GM18870 (cell line): ENCODE measurements around the gene LRPAP1.
"Not testable (repeated sequence)": the region's sequence is repeated elsewhere in the genome, so short reads cannot be mapped to it uniquely, and the experiment has no call there.

Experiments used
- ATAC-seq: cut with Tn5 transposase; IDR thresholded peaks from one replicate; pipeline ENCODE4 v1.9.1; 2021; ENCODE audit warnings: moderate library complexity; ENCODE audit not compliant: unreplicated experiment

Gene LRPAP1

DNA sequence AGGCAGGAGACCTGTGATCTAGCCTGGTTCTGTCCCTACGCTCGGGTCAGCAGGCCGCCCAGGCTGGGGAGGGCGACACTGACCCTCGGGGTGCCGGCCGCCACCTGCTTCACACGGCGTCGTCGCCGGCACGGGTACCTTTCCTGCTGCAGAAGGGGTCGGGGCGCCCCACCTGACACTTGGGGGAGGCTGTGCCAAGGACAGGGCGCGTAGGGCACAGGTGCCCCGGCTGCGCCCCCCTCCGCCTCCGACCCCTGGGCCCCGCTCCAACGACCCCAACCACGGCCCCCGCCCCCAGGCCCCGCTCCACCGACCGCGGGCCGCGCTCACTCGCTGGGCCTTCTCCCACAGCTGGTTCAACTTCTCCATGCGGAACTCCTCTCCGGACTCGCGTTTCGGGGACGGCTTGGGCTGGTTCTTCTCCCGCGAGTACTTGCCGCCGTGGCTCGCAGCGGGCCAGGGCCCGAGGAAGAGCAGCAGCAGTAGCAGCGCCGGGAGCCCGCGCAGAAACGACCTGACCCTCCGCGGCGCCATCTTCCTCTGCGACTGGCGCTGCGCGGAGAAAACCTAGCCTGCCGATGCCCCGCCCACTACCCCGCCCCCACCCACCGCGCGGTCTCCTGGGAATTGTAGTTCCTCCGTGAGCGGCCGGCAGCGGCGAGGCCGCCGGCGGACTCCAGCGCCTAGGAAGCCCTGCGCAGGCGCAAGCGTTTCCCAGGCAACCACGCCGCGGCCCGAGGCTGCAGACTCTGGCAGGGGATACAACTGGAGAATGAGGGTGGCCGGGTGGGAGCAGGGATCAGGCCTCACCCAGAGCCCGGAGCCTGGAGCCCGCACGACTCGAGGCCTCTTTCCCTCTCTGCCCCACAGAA, at the start of gene LRPAP1:
TSS of gene LRPAP1 (minus strand) at position 544 of the 872 bp plus-strand sequence. CDS start at position 534, 10 bp downstream.
- ATAC-seq, result peak; percentile 61

GRCh38 chr4:3581334-3582090, 49.3 kb upstream of the LRPAP1 start:
- not testable (repeated sequence) for ATAC-seq

DNA sequence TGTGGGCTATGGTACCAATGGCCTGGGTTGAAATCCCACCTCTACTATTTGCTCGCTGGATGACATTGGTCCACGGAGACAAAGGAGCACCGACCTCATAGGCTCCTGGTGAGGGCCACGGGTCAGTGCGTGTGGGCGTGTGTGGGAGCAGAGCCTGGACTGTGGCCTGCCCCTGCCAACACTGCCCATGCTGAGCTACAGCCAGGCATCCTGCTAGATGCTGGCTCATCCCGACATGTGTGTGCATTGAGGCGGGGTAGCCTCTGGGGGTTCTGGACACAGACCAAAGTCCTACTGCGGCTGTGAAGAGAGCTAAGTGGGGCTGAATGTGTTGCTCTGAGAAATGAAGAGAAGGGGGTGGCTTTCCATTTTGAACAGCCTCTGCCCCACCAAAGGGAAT, 48.6 kb upstream of the LRPAP1 start:
- ATAC-seq, result not testable (repeated sequence)

DNA sequence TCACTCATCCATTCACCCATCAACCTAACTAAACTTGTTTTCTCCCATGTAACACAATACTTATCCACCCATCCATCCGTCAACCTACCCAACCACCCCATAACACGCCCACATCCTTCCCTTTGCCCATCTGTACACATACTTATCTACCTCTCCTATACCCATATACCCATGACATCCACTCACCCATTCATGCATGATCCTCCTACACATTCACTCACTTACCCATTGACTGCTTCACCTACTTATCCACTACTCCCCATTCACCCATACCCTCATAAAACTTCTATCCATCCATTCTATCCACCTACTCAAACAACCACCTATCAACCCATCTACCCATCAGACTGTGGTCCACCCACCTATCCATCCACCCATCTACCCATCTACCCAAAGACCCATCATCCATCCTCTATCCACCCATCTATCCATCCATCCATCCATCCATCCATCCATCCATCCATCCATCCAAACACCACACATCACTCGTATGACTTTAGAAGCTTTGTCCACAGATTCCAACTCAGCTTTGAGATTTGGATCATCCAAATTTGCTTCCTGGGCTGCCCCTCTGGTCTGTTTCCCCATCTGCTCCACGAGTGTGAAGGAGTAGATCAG, 46.4 kb upstream of the LRPAP1 start:
- ATAC-seq, result not testable (repeated sequence)

- ATAC-seq, result not testable (repeated sequence)
These were observed 45.8 kb upstream of the LRPAP1 start for GRCh38 chr4:3578052-3578451.

GRCh38 chr4:3577208-3577892, 45.1 kb upstream of the LRPAP1 start:
- ATAC-seq, result not testable (repeated sequence)

DNA sequence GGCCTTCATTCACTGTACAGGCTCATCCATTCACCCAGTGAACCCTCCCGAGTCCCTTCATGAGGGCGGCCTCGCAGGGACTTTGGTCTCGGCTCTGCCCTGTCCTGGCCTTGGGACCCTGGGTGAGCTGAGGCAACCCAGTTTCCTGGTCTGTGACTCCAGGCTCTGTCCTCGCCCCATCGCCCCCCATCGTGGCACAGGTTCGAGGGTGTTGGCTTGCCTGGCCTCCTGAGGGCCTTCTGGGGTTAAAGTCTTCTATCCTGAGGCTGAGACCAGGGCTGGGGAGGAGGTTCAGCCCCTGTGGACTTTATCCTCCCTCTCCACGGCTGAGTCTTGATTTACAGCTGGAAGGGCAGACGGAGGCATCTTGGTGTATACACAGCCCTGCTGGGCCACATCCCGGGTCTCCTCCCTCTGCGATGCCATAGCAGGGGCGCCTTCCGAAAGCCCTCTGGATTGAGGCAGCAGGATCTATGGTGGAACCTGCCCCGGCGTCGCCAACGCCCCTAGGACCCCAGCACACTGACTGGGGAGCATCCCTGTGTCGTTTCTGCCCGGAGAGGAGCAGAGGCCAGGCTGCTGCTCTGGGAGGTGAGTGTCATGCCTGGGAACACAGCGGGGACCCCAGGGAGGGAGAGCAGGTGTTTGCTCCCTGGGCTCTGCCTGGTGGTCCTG, 44.4 kb upstream of the LRPAP1 start:
- ATAC-seq, result not testable (repeated sequence)

DNA sequence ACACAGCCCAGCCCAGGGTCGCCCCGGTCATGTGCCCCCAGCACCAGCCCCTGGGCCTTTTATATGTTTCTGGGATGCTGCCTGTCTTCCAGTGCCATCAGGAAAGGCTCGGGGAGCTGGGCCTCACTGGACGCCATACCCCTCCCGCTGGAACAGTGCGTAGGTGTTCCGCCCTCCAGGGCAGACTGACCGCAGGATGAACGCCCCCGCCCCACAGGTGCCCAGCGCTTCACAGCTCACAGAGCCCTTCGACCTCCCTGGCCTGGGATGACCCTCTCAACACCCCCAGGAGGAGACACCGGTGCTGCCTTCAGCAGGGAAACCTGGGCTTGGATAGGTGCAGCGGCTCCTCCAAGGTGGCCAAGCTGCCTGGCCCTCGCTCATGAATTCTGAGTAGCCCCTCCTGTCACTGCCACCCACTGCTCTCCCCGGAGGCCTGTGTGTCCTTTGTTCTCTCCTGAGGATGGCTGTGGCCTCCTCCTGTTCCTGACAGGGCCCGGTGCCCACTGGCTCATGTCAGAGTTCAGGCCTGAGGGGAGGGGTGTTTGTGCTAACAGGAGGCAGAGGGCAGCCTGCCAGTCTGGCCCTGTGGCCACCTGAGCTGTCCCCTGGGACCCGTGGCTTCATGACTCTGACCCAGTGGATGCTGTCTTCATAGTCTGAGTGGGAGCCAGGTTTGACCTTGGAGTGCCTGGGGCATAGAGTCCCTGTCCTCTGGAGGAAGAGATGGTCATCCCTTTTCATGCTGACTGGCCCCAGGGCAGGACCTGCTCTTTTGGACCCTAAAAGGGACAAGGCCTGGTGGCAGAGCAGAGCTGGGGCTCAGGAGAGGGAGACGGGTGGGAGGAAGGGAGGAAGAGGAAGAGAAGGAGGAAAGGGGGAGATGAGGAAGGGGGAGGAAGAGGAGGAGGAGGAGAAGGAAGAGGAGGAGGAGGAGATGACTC, 43.5 kb upstream of the LRPAP1 start:
- ATAC-seq, result not testable (repeated sequence)

GRCh38 chr4:3574865-3575264, 42.6 kb upstream of the LRPAP1 start:
- not testable (repeated sequence) for ATAC-seq

DNA sequence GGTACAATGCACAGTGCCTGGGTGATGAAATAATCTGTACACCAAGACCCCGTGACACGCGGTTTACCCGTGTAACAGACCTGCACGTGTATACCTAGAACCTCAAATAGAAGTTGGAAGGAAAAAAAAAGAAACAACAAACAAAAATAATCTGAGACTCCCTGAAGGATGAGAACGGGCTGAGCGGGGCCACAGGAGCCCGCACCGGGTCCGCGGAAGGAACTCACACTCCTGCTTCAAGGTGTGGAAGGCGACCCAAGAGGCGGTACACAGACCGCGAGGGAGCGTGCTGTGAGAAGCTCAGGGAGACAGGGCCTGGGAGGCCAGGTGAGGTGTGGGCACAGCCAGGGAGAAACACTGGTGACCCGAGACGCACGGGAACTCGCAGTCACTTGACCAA, 42.1 kb upstream of the LRPAP1 start:
- ATAC-seq, result not testable (repeated sequence)

DNA sequence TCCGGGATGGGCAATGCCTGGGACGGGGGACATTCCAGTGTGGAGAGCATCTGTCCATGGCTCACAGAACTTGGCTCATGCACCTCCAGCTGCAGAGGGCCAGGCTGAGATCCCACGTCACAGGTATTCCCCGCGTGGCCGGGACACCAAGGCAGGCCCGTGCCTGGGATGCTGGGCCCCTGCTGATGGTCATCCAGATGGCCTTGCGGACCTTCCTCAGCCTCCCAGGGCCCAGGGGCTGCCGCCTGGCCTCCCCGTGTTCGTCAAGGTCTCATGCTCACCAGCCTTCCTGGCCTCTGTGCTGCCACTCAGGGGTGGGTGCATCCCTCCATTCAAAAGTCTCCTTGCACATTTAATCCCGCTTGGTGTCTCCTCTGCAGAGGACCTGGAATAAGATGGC, 40.9 kb upstream of the LRPAP1 start:
- no peak for ATAC-seq

GRCh38 chr4:3572363-3572762, 40.1 kb upstream of the LRPAP1 start:
- ATAC-seq, result no peak

DNA sequence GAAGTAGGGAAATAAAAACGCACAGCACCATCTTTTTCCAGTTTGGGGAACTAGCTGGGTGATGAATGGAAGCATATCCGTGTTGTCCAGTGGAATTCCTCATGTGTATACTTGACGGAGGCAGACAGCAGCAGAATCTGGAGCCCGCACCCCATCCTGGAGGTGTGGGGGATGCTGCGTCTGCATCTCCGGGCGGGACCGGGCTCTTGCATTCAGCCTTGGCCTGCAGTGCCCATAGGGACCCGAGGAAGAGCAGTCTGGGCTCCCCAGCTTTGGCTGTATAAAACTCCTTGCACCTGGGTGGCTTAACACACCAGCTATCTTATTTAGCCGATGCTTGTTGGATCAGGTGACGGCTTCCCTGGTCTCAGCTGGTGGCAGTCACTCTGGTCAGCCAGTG, 39.7 kb upstream of the LRPAP1 start:
- no peak for ATAC-seq

DNA sequence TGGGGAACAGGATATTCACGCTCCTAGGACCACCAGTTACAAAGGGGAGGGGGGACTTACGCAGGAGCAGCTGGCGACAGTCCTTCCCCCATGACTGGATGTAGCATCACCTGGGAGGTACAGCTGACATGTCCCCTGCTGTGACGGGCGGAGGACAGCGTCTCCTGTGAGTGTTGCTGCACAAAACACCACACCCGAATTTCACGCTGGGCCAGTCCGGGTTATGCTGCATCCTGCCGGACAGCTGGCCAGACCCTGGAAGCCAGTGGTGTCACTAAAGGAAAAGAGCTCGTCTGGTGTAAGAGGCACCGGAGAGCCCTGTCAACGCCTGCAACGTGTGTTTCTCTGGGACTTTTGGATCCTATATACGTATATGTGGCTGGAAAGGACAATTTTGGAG, 38.7 kb upstream of the LRPAP1 start:
- ATAC-seq, result not testable (repeated sequence)

- not testable (repeated sequence) for ATAC-seq
These were observed 37.4 kb upstream of the LRPAP1 start for GRCh38 chr4:3569611-3570010.

GRCh38 chr4:3566701-3567100, 34.5 kb upstream of the LRPAP1 start:
- not testable (repeated sequence) for ATAC-seq

DNA sequence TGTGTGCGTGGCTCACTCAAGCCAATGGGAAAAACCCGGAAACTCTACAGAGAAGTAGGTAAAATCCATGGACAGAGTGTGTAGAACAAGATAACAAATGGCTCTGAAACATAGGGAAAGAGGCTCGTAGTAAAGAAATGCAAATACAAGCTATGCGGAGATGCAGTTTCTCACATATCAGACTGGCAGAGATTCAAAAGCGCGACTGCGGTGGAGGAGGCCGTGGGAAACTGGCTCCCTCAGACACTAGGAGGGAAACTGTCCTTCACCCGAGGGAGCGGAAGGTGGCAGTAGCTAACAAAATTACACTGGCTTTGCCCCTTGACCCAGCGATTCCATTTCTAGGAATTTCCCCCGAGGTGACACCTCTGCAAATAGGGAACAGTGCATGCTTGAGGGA, 34.1 kb upstream of the LRPAP1 start:
- ATAC-seq, result not testable (repeated sequence)

- ATAC-seq, result not testable (repeated sequence)
These were observed 32.7 kb upstream of the LRPAP1 start for GRCh38 chr4:3564948-3565347.

DNA sequence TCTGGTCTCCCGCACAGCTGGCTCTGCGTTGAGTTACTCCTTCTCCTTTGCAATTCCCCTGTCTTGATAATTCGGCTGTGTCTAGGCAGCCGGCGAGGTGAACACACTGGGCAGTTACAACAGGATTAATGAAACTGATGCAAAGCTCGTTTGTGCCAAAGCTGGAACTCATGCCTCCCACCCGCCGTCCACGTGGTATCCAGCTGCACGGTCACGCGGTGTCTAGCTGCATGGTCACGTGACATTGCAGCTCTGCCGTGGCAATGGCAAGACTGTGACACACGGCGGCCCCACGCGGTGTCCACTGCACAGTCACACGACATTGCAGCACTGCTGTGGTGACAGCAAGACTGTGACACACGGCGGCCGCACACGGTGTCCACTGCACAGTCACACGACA, 31.2 kb upstream of the LRPAP1 start:
- no peak for ATAC-seq
